GM21515 (cell line): Measurements from ENCODE around the gene PTPRM.

Experiments
- ATAC-seq: cut with Tn5 transposase; IDR thresholded peaks from one replicate; pipeline ENCODE4 v1.9.1; 2021; ENCODE audit not compliant: unreplicated experiment

PTPRM gene

DNA sequence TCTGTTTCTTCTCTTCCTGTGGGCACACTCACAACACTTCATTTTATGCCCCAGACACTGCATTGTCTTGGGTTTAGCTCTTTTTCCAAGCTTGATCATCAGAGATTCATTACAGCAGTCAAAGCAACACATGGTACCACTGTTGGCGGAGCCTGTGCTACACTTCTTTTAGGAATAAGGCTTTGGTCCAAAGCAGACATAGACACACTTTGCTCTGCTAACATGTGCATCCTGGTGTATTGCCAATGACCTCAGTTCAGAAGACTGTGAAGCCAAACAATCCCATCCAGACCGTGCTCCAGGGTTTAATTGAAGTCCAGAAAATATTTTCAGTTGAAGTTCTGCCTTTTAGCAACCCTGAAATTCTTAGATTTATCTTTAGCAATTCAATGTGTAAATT lies 687.5 kb downstream of the PTPRM start:
- no peak for ATAC-seq

DNA sequence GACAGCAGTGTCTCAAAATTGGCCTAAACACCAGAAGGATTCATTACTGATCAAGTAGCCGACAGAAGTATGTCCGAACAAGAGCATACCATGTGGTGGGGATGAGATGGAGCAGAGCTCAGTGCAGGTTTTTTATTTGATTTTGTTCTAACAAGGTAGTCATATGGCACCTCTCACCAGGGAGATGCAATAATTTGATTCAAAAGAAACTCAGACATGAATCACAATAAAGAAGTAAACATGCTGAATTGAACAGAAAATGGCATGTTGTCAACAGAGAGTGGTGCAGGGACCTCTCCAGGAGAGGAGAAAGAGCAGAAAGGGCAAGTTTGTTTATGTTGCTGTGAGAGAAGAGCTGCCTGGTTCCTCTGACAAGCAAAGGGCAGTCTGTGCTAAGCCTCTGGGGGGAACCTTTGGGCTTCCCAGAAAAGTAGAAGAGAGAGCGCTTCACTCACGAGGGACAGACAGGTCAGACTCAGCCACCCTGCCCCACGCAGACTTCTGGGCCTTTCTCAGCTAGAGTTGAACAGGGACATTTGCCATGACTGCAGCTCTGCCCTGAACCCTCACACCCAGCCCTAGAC lies 690.8 kb downstream of the PTPRM start:
- ATAC-seq, result no peak

DNA sequence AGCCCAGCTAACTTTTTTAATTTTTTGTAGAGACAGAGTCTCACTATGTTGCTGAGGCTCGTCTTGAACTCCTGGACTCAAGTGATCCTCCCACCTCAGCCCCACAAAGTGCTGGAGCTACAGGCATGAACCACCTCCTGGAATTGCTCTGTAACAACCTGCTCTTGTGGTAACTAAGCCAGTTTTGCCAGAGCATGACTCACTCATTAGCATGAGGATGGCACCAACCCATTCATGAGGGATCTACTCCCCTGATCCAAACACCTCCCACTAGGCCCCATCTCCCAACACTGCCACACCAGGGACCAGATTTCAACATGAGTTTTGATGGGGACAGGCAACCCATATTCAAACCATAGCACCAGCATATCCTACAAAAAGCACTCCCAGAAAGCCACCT lies 693.2 kb downstream of the PTPRM start:
- ATAC-seq, result no peak

DNA sequence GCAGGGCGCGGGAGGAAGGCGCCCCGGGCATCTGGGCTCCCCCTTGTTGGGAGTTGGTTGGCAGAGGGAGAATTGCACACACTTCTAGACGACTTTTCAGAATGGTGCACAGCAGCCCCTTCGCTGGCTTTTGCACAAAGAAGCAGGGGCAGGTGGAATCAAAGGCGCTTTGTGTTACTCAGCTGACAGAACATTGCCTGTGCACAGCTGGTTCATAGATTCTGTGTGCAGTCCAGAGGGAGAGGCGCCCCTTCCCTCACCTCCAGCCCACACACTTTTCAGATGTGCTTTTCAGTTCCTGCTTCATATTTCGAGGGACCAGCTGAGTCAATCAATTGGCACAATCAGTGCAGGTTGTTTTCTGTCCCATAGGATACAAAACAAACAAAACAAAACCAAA lies 693.7 kb downstream of the PTPRM start:
- peak; percentile 77 for ATAC-seq

DNA sequence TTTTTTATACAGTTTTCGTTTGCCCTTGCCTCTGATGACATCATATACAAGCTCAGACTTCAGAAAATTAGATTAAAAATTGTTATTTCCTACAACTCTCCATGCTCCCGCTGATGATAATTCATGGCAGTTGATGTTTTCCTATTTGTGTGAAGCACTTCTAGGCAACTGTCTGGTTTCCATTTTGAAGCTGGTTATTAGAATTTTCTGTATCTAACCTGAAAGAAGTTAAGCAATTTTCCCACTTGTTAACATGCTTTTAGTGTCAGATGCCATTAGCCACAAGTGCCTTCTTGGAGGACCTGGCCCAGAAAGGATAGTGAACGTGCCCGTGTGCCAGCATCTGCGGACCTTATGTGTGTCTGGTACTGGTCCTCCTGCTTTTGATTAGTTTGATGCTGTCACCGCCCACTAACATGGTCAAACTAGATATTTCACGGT lies 694.6 kb downstream of the PTPRM start:
- no peak for ATAC-seq

DNA sequence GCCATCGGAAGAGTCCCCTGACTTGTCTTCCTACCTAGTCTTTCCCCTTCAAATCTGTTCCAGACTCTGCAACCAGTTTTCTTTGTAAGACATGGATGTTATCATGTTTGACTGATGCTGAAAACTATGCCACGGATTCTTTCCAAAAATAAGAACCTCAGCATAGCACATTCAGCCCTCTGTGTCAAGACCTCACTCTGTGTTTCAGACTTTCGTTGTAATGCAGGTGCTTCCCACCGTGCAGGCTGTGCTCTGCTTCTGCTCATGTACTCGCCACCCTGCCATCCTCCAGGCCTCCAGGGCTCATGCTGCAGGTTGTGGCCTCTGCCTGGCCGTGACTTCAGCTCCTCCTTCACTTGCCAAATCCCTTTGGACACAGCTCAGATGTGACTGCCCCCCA lies 695.1 kb downstream of the PTPRM start:
- ATAC-seq, result no peak

DNA sequence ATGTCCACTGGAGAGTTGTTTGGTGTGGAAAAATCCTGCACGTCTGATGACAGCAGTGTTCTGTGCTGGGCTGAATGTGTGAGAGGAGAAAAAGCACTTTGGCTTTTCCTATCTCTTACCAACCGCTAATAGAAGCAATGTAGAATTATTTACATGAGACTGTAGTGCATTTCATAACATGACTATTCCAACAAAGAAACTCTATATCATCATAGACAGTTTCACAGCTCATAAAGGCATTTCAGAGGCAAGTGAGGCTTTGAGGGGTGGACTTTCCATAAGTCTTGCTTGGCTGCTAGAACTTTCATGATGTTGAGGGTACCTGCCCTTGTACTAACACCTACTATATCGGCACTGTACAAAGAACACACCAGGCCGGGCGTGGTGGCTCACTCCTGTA lies 697.0 kb downstream of the PTPRM start:
- ATAC-seq, result no peak

DNA sequence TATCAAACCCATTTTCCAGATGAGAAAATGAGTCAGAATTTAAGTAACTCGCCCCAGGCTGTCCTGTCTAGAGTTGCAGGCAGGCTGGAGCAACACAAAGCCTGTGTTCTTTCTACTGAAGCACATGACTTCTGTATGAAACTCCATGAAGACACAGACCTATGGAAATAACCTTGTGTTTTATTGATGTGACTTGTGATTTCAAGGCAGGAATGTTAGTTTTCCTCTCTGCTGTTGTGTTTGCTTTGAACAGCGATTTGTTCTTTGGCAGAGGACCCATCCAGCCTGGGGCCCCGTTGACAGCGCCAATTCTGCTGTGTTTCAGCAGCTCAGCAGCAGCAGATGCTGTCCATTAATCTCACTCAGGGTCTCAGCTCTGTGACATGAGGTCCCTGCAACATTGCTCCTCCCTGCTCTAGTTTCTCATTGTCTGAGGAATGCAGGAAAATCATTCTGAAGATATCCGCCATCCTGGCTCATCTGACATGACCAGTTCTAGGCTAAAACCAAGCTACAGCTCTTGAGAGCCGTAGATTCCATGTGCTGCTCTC lies 697.8 kb downstream of the PTPRM start:
- ATAC-seq, result no peak

DNA sequence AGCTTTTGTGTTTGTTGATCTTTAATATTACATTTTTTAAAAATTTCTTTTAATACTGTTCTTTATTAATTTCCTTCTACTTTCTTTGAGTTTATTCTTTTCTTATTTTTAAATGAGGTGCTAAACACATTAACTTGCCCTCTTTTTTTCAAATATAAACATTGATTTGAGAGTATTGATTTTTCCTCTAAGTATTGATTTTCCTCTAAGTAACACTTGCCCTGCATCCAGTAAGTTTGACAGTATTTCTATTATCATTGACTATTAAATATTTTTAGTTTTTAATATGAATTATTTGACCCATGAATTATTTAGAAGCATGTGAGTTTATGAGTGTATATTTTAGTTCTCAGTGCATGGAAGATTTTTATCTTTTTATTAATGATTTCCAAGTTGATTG lies 705.1 kb downstream of the PTPRM start:
- no peak for ATAC-seq

DNA sequence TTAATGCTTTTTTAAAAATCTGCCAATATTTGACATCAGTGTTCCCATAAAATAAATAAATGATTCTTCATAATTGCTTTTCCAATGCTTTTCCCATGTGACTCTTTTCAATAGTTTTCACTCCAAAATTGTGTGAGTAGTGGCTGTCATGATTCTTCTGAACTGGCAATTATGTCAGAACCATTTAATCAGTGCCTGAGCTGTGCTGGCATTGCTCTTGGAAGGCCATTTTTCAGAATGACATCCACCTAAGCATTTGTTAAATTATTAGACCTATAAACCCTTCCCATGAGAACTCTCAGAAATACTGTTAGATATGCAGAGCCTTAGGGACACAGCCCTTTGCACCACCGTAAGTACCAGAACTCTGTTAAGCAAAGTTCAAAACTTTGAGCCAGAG lies 707.3 kb downstream of the PTPRM start:
- no peak for ATAC-seq

DNA sequence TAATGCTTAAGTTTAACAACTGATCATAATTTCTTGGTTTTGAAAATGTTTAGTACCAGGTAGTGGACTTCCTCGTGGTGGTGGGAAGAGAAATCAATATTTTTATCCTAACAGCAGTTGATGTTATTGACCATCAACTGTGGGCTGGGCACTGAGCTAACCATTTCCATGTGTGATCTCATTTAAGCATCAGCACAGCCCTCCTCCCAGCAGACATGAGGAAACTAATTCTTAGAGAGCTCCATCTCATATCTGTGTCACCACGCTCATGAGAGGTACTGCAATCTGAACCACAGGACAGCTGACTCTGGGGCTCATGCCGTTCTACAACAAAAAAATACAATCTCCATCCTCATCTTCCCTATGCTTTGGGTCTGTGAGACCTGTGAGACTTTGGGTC lies 709.3 kb downstream of the PTPRM start:
- ATAC-seq, result no peak

DNA sequence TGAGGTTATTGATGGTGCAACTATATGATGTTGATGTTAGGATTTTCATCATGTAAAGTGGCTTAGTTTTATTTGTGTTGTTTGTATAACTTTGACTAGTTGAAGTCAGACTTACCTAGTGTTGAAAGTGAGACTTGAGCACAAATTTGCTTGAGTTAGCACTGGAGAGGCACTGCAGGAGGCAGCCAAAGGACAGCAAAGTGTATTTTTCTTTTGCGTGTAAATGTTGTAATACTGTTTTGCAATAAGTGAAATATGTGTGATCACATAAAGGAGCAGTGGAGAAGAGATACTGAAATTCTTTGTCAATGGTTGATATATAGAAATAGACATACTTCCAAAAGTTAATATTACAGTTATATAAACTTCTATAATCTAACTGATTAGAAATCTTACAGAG lies 710.2 kb downstream of the PTPRM start:
- ATAC-seq, result no peak

DNA sequence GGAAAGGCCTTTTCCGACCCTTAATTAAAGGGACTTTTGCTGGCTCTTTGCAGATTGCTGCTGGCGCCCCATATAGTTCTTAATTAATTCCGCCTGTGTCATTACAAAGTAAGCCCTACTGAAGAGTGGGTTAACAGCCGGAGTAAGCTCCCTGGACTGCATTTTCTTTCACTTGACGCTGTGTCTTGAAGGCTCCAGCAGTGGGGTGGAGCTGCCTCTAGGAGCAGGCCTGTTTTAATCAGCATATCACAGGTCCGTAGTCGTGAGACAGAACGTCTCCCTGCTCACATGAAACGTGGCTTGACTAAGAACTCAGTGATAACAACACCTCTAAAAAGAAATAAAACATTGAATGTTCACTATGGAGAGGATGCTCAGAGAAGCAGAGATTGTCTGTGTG lies 712.2 kb downstream of the PTPRM start:
- ATAC-seq, result no peak

DNA sequence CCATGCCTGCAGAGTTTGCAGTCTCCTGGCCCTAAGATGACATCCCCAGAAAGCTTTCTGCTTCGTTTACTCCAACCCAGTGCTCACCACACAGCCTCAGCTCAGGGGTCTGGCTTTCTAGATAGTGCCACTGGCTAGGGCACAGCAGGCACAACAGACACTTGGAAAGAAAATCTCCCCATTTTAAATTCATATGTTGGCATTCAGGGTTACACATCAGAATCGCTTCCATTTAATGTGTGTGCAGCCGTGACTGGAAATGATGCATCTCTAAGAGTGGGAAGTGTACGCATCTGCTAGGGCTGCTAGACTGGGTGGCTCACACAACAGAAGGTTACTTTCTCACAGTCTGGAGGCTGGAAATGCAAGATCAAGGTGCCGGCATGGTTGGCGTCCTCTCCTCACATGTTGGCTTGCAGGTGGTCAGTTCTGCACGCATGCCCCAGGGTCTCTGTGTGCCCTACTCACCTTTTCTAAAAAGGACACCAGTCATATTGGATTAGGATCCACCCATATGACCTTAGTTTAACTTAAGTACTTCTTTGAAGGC lies 712.7 kb downstream of the PTPRM start:
- ATAC-seq, result no peak

DNA sequence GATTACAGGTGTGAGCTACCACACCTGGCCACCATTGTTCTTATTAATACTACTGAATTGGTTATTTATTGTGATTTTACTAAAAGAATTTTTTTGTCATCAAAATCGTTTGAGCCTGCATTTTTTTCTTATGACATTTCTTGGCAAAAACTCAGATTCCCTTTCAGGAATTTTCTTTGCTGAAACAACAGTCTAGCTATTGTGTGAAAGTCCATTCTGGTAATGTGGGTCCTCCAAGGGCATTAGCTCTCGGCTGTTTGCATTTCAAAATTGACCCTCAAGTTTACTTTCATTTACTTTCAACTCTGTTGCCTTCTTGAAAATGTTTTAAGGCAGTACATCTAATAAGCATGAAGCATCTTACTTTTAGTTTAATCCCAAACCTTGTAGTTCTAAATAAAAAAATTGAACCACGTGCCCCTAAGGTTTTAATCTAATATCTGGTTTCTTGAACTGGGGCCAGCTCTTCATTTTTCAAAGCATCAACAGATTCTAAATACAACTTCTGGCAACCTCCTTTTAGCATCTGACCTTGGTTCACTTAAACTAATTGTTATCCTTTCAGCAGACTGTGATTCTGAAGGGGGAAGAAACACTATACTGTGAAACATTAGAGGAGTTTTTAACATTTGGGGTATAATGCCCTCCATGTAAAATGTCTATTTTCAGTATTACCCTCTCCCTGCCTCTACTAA lies 716.9 kb downstream of the PTPRM start:
- no peak for ATAC-seq

DNA sequence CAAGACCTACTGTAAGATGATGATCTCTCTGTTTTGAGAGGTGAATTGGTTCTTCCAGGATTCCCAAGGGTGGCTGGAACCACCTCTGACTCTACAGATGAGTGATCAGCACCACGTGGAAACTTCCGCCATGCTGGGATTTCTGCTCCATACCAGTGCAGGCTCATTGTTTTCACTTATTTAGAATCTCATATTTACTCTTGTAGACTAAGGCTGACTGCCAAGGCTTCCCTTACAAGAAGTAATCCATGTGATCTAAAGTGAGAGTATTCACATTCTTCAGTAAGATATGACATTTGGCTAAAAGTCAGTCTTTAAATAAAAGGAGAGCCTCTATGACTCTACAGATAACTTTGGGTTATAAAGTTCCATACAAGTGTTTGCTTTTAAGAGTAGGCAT lies 719.2 kb downstream of the PTPRM start:
- ATAC-seq, result no peak

DNA sequence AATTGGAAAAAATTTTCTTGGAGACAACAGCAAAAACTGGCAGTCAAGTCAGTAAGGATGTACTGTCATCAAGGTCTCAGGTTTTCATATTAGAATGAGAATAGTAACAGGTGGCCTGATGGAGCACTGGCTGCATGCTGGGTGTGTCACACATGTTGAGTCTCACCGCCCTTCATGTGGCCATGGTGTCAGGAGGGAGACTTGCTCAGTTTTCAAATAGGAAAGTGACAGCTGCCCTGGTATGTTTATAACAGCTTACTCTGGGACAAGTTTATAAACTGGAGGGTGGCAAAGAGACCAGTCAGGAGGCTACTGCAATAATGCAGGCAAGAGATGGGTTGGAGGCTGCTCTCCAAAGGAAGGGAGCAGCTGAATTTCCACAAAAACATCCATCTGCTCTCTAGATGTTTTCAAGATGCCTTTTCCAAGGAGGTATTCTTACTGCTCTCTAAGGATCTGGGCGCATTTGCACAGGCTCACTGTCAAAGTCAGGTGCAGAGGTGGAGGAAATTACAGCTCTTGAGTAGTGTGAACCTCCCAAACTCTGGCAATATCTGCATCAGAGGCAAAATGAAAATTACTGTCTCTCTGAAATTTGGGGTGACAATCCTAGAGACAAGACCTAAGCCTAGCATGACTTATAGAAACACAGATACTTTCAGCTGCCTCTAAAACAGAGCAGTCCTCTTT lies 720.2 kb downstream of the PTPRM start:
- no peak for ATAC-seq

DNA sequence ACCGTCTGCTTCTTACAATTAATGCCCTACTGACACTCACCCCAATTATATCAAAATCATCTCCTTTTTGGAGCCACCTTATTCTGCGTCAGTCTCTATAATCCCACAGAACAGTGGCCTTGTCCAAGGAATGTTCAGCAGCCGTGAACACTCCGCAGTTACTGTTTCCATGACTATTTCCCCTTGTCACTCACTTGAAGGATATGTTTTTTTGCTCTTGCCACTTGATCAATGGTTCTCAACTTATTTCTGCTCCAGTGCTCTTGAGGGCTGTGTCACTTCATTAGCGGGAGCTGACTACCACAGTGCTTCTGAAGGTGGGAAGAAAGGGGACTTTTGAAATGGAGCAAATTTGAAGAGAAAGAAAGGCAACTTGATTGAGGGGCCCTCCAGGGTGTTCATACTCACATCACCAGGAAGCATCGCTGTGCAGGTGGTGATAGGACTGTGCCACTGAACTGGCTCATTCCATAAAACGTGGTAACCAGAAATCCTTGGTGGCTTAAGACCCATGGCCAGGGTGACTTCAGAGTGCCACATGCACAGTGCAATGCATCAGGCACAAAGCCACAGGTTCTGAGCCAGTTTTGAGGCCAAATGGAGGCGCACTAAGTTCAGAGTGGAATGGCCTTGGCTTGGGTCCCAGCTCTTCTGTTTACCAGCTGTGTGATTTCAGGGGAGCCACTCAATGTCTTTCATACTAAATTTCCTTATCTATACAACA lies 721.5 kb downstream of the PTPRM start:
- ATAC-seq, result no peak

DNA sequence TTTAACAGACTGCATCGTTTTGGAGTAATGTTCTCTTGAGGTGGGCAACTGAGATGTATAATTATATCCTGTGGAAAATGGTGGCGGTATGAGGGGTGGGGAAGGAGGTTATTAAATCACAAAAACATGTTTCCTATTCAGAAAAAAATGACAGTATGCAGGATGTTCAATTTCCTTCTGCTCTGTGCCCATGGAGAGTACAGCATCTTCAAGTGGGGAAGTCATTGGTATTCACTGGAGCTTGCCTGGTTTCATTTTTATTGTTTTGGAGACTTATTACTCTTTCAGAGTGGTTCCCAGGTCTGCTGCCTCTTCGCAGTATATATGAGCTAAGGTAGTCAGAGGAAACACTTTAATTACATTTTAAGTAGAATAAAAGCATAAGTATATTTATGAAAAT lies 723.3 kb downstream of the PTPRM start:
- ATAC-seq, result no peak

DNA sequence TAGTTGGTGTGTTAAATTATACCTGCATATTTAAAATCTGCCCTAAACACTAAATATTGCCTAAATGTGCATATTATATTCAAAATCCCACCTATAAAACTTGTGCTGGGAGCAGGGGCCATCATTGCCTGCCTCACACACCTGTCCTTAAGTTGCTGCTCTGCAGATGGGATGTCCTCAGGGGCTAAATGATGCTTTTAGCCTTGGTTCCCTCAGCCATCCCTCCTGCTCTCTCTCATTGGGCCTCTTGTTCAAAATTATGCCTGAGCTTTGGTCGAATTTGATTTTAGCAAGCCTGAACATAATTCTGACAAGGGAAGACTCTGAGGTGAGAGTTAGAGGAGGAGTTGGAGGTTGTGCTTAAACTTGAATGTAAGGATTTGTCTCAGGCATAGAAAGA lies 723.8 kb downstream of the PTPRM start:
- ATAC-seq, result no peak

DNA sequence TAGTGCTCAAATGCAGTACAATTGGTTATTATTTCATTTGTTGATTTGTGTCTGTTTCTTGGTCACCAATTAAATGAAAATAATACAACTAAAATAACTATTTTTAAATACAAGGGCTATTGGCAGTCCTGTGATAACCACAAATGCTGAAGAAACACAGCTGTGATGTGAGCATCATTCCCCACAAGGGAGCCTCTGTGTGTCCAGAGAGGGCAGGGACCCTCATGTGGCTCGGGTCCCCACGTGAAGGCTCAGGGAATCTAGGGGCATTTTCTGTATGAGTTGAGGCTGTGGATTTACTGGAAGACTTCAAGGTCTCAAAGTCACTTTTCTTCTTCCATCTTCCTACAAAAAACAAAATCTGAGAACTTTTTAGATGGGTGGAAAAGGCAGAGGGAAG lies 726.1 kb downstream of the PTPRM start:
- ATAC-seq, result no peak
